ENCODE results near the gene MAPK9. TPM values are rescaled to one million over a fixed set of nuclear protein-coding genes. Genes with fewer than 3 reads are reported as not detected.

The MAPK9 gene
- total RNA-seq, 3 donors from 2014 or later = 31.2 to 37.9 (median 34.7) TPM

GRCh38 chr5:180213657-180214207, 78.2 kb downstream of the MAPK9 start:
- DNase-seq (ENCODE audit: low spot score in 2 of 2) = no peak
- Histone ChIP-seq H3K4me3 (no peak overlapping the region), H3K27ac (no peak overlapping the region), H3K4me1 (no peaks in the 10 kb centered on the region), H3K27me3 (peaks cover 0 to 17% of the 10 kb centered on the region in 2 donors), H3K9me3 (peaks cover 37 to 38% of the 10 kb centered on the region in 2 donors), H3K36me3 (no peaks in the 10 kb centered on the region)
- intact Hi-C loops (cut with DNase I; ENCODE audit: low total_unique reads) = no loop called here
- TF ChIP-seq POLR2AphosphoS5 (IDR thresholded peaks at IDR 0.05) (no peak), POLR2A (IDR thresholded peaks at IDR 0.05) (no peak), CTCF (IDR thresholded peaks at IDR 0.05) (no peak)

GRCh38 chr5:180213256-180213600, 78.7 kb downstream of the MAPK9 start:
- no peaks in the 10 kb centered on the region for H3K4me1 ChIP-seq
- no peaks in the 10 kb centered on the region for H3K36me3 ChIP-seq
- H3K9me3 ChIP-seq = peaks cover 33 to 38% of the 10 kb centered on the region in 2 donors
- no peak for DNase-seq (ENCODE audit: low spot score in 2 of 2)
- no peak for TF ChIP-seq CTCF (IDR thresholded peaks at IDR 0.05)
- TF ChIP-seq POLR2A (IDR thresholded peaks at IDR 0.05) = no peak
- TF ChIP-seq POLR2AphosphoS5 (IDR thresholded peaks at IDR 0.05) = no peak
- H3K4me3 ChIP-seq = no peak overlapping the region
- peaks cover 0 to 20% of the 10 kb centered on the region in 2 donors for H3K27me3 ChIP-seq
- intact Hi-C loops (cut with DNase I; ENCODE audit: low total_unique reads) = no loop called here
- H3K27ac ChIP-seq = no peak overlapping the region

- H3K27me3 ChIP-seq = peaks cover 0 to 27% of the 10 kb centered on the region in 2 donors
- intact Hi-C loops (cut with DNase I; ENCODE audit: low total_unique reads) = no loop called here
- TF ChIP-seq POLR2A (IDR thresholded peaks at IDR 0.05) (no peak), POLR2AphosphoS5 (IDR thresholded peaks at IDR 0.05) (no peak), CTCF (IDR thresholded peaks at IDR 0.05) (no peak)
- DNase-seq (ENCODE audit: low spot score in 2 of 2) = no peak
- H3K4me3 ChIP-seq = no peak overlapping the region
- H3K36me3 ChIP-seq = no peaks in the 10 kb centered on the region
- H3K9me3 ChIP-seq = peaks cover 27 to 37% of the 10 kb centered on the region in 2 donors
- no peak overlapping the region for H3K27ac ChIP-seq
- no peaks in the 10 kb centered on the region for H3K4me1 ChIP-seq
Measured at GRCh38 chr5:180212363-180213255, 79.3 kb downstream of the MAPK9 start.

- no peak overlapping the region for H3K4me3 ChIP-seq
- no peak for DNase-seq (ENCODE audit: low spot score in 2 of 2)
- TF ChIP-seq CTCF (IDR thresholded peaks at IDR 0.05) (no peak), POLR2AphosphoS5 (IDR thresholded peaks at IDR 0.05) (no peak), POLR2A (IDR thresholded peaks at IDR 0.05) (no peak)
- peaks cover 0 to 28% of the 10 kb centered on the region in 2 donors for H3K27me3 ChIP-seq
- intact Hi-C loops (cut with DNase I; ENCODE audit: low total_unique reads) = no loop called here
- H3K9me3 ChIP-seq = peaks cover 18 to 28% of the 10 kb centered on the region in 2 donors
- no peaks in the 10 kb centered on the region for H3K4me1 ChIP-seq
- H3K27ac ChIP-seq = no peak overlapping the region
- H3K36me3 ChIP-seq = no peaks in the 10 kb centered on the region
Measured at GRCh38 chr5:180211761-180212035, 80.2 kb downstream of the MAPK9 start.
